ENCODE results near the gene CXXC5.

DNA sequence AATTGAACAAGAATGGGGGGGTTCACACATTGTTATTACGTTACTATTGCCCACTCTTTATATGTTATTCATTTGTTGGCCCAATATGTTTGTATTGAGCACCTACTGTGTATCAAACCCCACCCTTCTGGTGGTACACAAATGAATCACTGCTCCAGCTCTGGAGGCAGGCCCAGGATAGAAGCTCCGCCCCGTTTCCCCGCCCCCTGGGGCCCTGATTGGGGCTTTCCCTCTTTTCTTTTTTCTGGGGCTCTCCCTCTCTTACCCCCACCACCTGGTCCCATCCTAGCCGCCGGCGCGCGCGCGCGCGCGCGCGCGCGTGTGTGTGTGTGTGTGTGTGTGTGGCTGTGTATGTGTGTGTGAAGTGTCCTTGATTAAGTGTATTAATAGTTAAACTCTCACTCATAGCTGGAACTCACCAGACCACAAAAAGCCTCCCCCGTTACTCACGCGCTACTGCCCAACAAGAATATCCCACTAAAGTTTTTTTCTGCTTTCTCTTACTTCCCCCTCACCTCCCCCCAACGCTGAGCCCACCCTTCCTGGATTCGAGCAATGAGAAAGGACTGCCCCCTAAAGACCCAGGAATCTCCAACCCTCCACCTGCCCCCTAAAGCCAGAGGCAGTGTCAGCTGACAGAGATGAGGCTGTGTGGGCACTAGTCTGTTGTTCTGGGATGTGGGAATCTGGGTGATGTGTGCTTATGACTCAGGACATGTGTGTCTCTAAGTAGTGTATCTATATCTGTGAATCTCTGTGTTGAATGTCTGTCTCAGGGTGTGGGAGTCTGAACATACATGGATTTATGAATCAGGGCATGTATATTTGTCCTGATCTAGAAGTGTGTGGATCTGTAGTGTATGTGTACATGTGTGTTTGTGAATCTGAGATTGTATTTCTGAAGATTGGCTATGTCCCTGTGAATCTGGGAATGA lies 4.0 kb downstream of the CXXC5 start:
- TF ChIP-seq, protein P1, sequence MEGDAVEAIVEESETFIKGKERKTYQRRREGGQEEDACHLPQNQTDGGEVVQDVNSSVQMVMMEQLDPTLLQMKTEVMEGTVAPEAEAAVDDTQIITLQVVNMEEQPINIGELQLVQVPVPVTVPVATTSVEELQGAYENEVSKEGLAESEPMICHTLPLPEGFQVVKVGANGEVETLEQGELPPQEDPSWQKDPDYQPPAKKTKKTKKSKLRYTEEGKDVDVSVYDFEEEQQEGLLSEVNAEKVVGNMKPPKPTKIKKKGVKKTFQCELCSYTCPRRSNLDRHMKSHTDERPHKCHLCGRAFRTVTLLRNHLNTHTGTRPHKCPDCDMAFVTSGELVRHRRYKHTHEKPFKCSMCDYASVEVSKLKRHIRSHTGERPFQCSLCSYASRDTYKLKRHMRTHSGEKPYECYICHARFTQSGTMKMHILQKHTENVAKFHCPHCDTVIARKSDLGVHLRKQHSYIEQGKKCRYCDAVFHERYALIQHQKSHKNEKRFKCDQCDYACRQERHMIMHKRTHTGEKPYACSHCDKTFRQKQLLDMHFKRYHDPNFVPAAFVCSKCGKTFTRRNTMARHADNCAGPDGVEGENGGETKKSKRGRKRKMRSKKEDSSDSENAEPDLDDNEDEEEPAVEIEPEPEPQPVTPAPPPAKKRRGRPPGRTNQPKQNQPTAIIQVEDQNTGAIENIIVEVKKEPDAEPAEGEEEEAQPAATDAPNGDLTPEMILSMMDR (IDR thresholded peaks at IDR 0.05; ENCODE audit: poor library complexity, severe bottlenecking), result no peak
- TF ChIP-seq POLR2AphosphoS5 (IDR thresholded peaks at IDR 0.05), result no peak
- no peak for TF ChIP-seq EZH2 (IDR thresholded peaks at IDR 0.05; ENCODE audit: borderline replicate concordance, insufficient read depth, low read length, poor library complexity, severe bottlenecking)
- no peak for TF ChIP-seq TAF1 (IDR thresholded peaks at IDR 0.05; ENCODE audit: low read depth)
- TF ChIP-seq RAD21 (conservative IDR thresholded peaks at IDR 0.05), result no peak
- no peak for TF ChIP-seq SMC3 (conservative IDR thresholded peaks at IDR 0.05; ENCODE audit: poor library complexity)
- no peak for TF ChIP-seq EP300 (conservative IDR thresholded peaks at IDR 0.05; ENCODE audit: poor library complexity, severe bottlenecking)
- no peak for TF ChIP-seq MXI1 (conservative IDR thresholded peaks at IDR 0.05; ENCODE audit: poor library complexity, severe bottlenecking)

Measured in neural cell (in vitro differentiated cells).